Brain pericyte (primary cell): ENCODE results near the gene FPGS.
"Not testable (repeated sequence)": the region's sequence is repeated elsewhere in the genome, so short reads cannot be mapped to it uniquely, and the experiment has no call there.

Experiments
- DNase-seq: peaks from one replicate; pipeline ENCODE4 v3.0.0-alpha.2; 2012; ENCODE audit warnings: low read depth, low spot score

The FPGS gene

DNA sequence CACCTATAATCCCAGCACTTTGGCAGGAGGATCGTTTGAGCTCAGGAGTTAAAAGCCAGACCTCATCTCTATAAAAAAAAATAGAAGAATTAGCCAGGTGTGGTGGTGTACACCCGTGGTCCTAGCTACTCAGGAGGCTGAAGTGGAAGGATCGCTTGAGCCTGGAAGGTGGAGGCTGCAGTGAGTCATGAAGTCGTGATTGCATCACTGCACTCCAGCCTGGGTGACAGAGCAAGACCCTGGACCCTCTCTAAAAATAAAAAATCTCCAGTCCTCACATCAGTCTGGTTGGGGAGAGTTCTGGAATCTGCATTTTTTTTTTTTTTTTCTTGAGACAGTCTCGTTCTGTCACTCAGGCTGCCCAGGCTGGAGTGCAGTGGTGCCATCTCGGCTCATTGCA, 9.3 kb downstream of the FPGS start:
- no peak for DNase-seq

DNA sequence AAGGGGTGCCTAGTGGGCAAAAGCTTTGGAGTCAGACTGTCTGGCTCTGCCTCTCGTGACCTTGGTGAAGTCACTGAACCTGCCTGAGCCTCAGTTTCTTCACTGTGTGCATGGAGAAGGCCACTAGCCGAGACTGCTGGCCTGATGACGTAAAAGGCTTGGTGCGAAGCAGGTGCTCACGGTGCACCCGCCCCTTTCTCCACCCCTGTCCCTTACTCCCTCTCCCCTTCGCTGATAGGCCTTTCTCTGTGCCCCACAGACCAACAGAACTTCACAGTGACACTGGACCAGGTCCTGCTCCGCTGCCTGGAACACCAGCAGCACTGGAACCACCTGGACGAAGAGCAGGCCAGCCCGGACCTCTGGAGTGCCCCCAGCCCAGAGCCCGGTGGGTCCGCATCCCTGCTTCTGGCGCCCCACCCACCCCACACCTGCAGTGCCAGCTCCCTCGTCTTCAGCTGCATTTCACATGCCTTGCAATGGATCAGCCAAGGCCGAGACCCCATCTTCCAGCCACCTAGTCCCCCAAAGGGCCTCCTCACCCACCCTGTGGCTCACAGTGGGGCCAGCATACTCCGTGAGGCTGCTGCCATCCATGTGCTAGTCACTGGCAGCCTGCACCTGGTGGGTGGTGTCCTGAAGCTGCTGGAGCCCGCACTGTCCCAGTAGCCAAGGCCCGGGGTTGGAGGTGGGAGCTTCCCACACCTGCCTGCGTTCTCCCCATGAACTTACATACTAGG, 10.4 kb downstream of the FPGS start:
- DNase-seq: no peak

DNA sequence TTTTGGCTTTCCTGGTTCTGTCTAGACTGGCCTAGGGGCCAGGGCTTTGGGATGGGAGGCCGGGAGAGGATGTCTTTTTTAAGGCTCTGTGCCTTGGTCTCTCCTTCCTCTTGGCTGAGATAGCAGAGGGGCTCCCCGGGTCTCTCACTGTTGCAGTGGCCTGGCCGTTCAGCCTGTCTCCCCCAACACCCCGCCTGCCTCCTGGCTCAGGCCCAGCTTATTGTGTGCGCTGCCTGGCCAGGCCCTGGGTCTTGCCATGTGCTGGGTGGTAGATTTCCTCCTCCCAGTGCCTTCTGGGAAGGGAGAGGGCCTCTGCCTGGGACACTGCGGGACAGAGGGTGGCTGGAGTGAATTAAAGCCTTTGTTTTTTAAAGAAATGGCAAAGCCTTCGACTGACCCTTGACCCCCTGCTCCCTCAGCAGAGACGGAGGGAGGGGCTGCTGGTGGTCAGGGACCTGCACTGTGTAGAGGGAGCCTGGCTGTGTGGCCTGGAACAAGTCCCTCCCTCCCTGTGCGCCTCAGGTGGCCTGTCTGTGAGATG, 11.1 kb downstream of the FPGS start:
- DNase-seq: no peak

DNA sequence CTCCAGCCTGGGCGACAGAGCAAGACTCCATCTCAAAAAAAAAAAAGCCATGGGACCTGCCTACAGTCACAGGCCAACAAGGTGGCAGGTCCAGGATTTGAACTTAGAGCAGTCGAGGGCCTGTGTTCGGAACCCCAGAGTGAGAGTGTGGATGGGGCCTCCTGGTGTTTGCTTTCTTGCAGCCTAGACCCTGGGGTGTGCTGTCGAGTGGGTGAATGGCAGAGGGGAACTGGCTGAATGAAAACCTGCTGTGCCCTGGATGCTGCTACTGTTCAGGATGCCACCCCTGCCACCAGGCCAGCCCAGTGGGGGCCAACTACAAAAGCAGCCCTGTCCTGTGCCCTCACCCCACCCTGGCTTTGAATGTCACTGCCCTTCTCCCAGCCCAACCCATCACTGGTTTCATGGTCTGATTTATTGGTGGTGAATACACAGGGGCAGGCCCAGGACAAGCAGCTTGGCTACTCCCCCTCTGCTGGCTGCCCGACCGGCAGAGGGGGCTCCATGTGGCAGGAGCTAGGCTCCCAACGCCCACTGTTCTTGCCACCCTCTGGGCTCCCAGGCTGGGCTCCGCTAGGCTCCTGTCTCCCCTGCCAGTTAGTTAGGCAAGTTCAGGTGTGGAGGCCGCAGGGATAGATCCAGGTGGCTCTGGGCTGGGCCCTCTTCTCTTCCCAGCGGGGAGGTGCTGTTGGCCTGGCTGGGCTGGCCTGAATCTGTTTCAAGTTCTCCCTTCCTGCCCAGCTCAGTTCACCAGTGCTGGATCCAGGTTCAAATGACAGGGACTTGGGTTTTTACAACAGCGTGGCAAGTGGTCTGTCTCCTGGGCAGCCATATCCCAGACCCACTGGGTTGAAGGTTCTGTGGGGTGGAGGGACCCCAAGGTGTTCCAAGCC, 12.2 kb downstream of the FPGS start:
- no peak for DNase-seq

DNA sequence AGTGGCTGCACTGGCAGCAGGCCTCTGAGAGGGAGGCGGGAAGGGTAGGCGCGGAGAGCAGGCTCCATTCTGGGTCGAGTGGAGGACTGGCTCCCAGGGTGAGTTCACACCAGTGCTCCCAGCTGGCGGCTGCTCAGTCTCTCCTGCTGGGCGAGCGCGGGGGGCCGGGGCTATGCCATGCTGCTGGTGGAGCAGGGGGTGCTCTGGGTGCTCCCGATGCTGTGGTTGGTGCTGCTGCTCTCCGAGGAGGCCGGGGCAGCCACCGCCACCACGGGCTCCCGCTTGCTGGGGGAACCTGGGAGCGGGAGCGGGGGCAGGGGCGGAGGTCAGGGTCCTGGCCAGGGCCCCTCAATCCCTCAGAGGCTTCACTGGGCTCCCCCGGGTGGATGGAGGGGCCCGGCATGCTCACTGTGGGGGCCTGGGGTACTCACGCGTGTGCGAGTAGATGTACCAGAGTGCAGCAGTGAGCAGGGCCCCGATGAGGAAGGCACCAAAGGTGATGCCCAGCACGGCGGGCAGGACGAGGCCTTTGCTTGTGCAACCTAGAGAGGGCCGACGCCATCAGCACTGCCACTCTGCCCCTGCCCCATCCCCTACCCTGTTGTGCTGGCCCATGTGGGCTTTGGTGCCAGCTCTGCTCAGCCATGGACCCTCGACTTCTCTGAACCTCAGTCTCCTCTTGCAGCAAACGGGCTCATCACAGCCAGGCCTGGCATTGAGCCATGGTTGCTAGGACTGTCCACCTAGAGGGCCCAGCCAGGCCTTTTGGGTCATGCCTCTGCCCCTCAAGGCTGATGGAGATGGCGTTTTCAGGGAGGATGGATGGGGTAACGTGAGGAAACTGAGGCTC, 13.1 kb downstream of the FPGS start:
- no peak for DNase-seq

DNA sequence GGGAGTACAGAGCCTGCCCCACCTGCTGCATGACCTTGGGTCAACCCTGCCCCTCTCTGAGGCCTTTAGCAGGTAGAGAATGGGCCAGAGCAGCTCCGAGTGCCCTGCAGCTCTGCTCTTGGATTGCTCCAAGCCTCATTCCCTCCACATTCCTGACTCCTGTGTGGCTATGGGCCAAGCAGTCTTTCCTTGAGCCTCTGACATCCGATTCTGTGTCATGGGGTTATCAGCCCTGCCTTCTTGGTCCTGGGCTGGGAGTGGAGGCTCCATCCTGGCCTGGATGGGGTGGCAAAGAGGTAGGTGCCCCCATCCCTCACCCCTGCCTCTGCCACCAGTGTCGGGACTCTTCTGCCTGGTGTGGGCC, 13.7 kb downstream of the FPGS start:
- DNase-seq: no peak

DNA sequence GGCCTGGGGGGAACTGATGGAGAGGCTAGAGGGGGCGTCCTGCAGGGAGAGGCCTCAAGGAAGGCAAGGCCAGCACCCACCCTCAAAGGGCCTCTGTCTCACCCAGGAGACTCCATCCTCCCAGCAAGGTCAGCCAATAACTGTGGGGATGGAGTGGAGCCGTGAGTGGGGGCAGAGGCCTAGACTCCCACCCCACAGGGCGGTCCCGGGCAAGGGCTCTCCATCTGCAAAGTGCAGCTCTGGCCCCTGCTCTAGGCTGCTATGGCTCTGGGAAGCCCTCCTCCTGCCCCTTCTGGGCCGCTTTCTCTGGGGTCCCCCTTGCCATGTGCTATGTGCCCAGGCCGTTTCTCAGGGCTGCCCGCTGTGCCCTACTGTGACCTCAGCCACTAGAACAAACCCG, 14.0 kb downstream of the FPGS start:
- DNase-seq: no peak

DNA sequence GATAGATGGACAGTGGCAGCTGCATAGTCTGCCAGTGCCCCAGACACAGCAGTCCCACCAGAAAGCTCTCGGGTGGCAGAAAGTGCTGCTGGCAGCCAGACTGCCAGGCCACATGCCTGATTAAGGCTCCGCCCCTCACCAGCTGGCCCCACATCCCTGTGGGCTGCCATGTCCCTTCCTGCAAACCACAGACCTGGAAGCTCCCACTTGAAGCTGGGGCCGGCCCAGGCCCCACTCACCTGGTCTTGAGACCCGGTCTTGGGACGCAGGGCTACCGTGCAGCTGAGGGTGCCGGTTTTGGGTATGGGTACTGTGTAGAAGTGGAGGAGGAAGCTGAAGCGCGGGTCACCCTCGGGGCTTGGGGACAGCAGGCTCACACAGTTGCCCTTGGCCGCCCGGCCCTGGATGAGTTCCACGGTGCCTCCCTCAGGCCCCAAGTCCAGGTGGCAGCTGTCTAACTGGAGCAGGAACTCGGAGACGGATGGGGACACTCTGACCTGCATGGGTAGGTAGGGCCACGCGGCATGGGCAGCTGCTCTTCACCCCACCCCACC, 15.3 kb downstream of the FPGS start:
- DNase-seq: no peak

DNA sequence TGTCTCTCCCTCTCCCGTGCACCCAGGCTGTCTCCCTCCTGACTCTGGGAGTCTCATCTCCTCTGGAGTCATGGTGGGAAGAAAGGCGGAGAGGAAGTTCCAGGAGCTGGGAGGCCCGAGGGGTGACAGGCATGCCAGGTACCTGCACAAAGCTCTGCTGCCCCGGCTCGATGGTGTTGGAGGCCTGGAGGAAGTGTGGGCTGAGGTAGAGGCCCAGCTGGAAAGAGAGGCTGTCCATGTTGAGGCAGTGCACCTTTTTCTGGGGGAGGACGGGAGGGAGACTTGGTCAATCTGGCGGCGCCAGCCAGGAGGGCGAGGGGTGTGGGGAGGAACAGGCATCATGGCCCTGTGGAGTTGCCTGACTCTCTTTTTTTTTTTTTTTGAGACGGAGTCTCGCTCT, 15.9 kb downstream of the FPGS start:
- no peak for DNase-seq

DNA sequence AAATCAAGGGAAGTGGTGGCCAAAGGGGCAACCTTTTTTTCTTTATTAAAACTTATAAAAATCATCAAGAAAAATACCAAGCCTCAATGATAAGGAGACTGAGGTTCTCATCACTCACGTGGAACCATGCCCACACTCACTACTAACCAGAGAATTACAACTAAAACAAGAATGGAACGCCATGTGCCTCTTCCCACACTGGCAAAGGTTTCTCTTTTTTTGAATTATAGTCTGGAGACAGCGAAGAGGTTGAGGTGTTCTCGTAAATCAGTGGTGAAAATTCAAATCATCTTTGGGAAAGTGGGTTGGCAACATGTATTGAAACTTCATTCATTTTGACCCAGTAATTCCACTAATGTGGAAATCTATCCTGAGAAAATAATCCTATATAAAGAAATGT, 19.4 kb downstream of the FPGS start:
- no peak for DNase-seq

DNA sequence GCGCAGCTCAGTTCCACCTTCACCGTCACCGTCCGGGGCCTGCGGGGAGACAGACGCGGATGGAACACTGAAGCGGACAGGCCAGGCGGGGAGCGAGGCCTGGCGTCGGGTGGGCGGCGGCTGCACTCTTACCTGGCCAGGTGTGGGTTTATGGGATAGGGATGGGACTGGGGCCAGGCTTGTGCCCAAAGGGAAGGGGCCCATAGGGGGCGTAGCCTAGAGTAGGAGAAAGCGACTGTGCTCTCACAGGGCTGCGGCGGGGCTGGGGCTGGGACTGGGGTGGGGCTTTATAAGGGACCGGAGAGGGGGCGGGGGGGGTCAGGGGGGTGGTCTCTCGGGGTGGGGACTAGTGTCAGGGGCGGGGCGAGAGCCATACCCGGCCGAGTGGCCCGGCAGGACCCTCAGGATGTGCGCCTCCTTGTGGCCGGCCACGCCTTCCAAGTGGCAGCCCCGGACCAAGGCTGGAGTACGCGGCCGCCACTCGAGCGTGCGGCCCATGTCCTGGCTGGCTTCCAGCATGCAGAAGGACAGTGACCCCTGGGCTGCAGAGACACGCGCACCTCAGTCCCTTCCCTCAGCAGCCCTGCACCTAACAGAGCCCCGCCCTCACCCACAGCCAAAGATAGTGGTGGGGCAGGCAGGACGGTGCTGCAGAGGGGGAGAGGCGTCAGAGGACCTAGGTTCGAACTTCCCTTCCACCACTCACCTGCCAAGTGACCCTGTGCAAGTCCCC, 22.8 kb downstream of the FPGS start:
- no peak for DNase-seq

DNA sequence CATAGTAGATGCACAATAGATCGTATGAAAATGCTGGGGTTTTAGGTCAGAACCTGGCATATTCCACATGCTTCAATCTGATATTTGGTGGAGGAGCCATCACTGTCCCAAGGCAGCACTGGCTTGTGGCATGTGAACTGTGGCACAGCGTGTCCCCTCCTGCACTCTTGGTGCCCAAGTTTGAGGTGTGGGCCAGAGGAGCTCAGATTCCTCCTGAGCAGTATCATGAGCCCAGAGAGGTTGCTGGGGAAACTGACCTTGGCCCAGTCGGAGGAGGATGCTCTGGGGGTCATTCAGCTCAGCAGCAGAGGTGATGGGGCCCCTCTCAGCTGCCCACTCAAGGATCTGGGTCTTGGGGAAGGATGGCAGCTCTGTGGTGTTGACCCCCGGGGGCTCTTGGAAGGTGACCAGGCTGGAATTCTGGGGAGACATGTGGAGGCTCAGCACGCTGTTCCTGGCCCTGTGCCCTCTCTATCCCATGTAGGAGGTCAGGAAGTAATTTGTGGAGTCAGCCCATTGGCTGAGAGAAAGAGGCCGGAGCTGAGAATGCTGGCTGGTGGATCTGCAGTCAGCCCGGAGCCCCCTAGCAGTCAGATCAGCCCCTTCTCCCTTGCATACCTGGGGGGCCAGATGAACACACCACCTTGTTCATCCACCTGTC, 23.7 kb downstream of the FPGS start:
- no peak for DNase-seq

DNA sequence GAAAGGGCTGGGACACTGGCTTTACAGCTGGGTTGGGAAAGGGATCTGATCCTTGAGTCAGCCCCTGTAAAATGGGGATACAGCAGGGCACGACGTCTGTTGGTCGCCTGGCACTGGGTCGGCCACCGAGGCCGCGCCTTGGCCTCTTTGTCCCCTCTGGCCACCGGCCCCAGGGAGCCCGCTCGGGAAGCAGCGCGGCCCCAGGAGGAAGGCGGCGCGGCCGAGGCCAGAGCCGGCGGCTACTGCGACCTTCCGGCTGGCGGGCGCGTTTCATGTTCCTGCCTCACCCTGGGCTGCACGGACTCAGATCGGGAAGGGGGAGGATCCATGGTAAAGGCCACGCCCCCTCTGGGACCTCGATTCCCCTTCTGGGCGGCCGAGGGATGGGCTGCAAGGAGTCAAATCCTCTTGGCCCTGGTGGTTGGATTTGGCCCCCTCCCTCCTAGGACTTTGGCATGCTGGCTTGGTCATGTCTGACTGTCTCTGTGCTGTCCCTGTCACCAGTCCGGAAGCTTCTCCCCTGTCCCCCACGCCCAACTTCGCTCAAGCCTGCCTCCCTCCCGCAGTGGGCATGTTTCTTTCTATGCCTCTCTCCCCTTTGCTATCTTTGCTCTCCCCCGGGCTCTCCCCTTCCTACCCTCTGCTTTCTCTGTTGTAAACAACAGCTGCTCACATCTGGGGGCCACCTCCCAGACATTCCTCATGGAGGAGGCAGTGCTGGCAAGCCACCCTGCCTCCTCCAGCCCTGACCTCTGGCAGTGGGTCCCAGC, 25.8 kb downstream of the FPGS start:
- DNase-seq: no peak

DNA sequence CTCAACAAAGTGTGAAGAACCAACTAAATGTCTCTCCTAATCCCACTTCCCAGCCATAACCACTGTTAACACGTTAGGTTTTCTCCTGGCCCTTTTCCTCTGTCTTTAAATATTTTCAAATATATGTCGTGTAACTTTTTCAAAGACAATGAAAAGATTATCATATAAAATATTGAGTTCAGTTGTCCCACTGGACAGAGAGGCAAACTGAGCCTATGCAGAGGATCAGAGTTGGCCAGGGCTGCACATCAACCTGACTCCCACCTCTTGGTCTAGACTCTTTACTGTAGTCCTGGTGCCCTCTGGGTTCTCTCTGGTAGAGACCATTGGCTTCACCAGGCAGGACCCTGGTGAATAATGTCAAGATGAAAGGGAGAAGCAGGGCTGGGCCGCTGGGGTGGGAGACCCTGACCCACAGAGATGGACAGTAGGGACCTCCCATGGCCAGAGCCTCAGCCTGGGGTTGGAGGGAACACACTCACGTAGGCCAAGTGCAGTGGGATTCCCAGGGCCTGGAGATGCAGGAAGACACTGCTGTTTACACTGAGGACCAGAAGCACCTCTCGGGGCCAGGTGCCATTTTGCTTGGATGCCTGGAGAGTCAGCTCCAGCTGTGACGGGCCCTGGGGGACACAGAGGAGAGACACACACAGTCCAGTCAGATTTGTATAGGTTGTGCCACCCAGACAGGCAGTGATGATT, 26.7 kb downstream of the FPGS start:
- no peak for DNase-seq

DNA sequence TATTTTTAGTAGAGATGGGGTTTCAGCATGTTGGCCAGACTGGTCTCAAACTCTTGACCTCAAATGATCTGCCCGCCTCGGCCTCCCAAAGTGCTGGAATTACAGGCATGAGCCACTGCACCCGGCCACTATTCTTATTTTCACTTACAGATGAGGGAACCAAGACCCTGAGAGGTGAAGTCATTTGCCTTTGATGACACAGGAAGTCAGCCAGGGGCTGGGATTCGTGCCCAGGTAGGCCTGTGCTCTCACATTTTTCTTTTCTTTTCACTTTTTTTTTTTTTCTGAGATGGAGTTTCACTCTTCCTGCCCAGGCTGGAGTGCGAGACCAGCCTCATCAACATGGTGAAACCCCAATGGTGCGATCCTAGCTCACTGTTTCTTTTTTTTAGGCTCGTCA, 29.6 kb downstream of the FPGS start:
- DNase-seq: no peak

DNA sequence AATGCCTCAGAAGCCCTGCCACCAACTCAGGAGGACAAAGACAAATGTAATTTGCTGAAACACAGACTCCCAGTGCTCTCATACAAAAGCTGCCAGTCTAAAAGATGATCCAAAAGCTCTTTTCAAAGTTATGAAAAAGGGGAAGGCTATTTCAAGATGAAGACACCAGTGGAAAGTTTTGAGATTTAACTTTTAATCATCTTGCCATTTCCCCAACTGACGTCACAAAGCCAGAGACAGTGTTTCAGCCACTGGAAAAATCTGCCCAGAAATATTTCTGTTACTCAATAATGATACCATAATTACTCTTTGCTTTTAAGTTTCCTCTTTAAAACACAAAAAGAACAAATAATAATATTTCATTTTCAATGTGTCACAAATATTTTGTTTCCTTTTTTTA, 30.9 kb downstream of the FPGS start:
- no peak for DNase-seq

DNA sequence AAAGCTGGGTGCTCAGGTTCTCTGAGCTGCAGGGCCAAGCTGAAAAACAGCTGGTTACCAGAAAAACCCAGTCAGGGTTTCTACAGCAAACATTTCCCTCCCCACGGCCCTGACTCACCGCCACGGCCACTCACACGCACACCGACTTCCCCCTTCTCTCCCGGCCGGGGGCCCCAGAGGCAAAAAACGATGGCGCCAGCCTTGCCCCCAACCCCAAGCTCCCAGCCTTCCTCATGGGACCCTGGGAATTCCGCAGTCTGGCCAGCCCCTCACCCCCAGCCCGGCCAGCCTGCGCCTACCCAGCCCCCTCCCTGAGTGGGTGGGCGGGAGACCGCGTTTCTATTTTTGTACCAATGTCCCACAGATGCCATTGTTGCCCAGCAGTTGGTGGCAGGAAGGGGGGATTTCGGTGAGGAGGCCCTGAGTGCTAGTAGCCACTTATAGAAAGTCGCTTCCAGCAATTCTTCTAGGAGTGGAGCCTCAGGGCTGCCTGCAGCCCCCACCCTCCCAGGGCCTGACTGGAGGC, 33.4 kb downstream of the FPGS start:
- DNase-seq: no peak

DNA sequence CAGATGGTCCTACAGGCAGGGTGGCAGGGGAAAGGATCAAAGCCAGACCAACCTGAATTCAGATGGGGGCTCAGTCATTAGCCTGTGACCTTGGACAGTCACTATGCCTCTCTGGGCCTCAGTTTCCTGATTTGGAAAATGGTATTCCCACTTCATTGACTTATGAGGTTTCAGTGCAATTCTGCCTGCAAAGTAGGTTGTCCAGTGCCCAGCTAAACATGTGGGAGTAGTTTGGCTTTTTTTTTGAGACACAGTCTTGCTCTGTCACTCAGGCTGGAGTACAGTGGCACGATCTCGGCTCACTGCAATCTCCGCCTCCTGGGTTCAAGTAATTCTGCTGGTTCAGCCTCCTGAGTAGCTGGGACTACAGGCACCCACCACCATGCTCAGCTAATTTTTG, 33.9 kb downstream of the FPGS start:
- DNase-seq: not testable (repeated sequence)

DNA sequence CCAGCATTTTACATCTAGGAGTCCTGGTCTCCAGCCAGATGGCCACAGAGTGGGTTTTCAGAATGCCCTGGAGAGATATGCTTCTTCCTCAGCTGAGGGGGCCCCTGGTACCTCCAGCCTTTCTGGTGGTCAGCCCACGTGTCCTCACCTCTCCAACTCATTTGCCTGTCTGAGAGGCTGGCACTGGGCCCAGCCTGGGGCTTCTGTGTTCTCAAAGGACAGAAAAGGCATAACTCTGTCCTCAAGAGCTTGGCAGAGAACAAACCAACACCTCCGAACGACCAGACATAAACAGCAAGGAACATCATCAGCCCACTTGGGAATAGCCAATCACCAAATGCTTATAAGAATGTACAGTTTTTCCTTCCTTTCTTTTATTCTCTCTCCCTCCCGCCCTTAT, 34.7 kb downstream of the FPGS start:
- no peak for DNase-seq
